Vagina (tissue), 2 donors: ENCODE data around the gene MCF2L. TPM values are rescaled to one million over a fixed set of nuclear protein-coding genes. Genes with fewer than 3 reads are reported as not detected.

Experiments used
- DNase-seq, 2 donors: peaks; one replicate each; pipeline ENCODE4 v3.0.0-alpha.2; 2017; ENCODE audit errors: extremely low spot score in 2 of 2
- H3K27ac ChIP-seq: fragments of 200-600 bp; sonication (generic); one replicate; pipeline ENCODE4 v1.5.1; 2019
- H3K27me3 ChIP-seq: fragments of 200-600 bp; sonication (generic); one replicate; pipeline ENCODE4 v1.5.1; 2019
- H3K36me3 ChIP-seq, 2 donors: fragments of 200-600 bp; sonication (generic); one replicate each; pipeline ENCODE4 v1.5.1; 2017 to 2019
- H3K4me1 ChIP-seq: fragments of 200-600 bp; sonication (generic); one replicate; pipeline ENCODE4 v1.5.1; 2019
- H3K4me3 ChIP-seq, 2 donors: fragments of 200-600 bp; sonication (generic); 1 replicate in 1 of 2; 2 replicates in 1 of 2; pipeline ENCODE4 v1.5.1; 2016 to 2019
- H3K9me3 ChIP-seq: fragments of 200-600 bp; sonication (generic); one replicate; pipeline ENCODE4 v1.5.1; 2019
- POLR2A ChIP-seq, 2 donors: fragments of 450-650 bp; IDR thresholded peaks; one replicate each; pipeline ENCODE4 v1.6.1; 2017; ENCODE audit warnings: antibody characterized with exemption in 2 of 2, mild to moderate bottlenecking in 2 of 2, moderate library complexity in 2 of 2
- POLR2AphosphoS5 ChIP-seq, 2 donors: sonication (generic); formaldehyde crosslinking; IDR thresholded peaks; one replicate each; pipeline ENCODE4 v1.9.0; 2017; ENCODE audit warnings: antibody characterized with exemption in 2 of 2, mild to moderate bottlenecking in 2 of 2, low read depth in 1 of 2; ENCODE audit not compliant: insufficient read depth in 1 of 2
- intact Hi-C: fragments of 100-400 bp; cut with DNase I; formaldehyde crosslinking; loops from one replicate; pipeline ENCODE4 v1.15.1; 2023
- total RNA-seq: library from RNA; depleted of rRNA; stranded (reverse); fragments of >200 nt; gene quantifications from one replicate; pipeline ENCODE4 v1.2.3, GENCODE V29; 2016
- TF ChIP-seq, protein P1 (sequence below), 3 experiments: fragments of 450-650 bp in 2 of 3; fragments of 200-600 bp in 1 of 3; sonication (generic) in 1 of 3; IDR thresholded peaks; one replicate each; pipeline ENCODE4 v1.5.1; 2017 to 2019; ENCODE audit warnings: antibody characterized with exemption in 3 of 3, mild to moderate bottlenecking in 2 of 3, moderate library complexity in 2 of 3

MCF2L gene
- total RNA-seq, 1 donor from 2014 or later = 45.4 TPM

DNA sequence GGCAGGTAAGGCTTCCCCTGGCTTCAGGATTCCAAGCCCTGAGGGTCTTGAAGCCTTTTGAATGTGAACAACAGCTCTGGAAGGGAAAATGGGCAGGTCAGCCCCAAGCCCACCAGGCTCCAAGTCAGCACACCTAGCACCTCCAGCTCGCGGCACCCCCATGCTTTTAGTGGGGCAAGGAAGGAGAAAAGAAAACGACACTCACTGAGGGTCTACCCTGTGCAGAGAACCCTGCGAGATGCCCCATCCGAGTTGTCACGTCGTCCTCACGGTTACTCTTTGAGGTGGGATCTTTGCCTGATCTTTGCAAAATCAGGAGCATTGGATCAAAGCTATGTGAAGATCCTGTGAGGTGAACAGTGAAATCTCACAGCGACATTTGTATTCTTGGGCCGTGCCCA is 147.9 kb downstream of the MCF2L start:
- TF ChIP-seq, protein P1, sequence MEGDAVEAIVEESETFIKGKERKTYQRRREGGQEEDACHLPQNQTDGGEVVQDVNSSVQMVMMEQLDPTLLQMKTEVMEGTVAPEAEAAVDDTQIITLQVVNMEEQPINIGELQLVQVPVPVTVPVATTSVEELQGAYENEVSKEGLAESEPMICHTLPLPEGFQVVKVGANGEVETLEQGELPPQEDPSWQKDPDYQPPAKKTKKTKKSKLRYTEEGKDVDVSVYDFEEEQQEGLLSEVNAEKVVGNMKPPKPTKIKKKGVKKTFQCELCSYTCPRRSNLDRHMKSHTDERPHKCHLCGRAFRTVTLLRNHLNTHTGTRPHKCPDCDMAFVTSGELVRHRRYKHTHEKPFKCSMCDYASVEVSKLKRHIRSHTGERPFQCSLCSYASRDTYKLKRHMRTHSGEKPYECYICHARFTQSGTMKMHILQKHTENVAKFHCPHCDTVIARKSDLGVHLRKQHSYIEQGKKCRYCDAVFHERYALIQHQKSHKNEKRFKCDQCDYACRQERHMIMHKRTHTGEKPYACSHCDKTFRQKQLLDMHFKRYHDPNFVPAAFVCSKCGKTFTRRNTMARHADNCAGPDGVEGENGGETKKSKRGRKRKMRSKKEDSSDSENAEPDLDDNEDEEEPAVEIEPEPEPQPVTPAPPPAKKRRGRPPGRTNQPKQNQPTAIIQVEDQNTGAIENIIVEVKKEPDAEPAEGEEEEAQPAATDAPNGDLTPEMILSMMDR (IDR thresholded peaks at IDR 0.05) = no peak
- TF ChIP-seq POLR2A (IDR thresholded peaks at IDR 0.05) (no peak), POLR2AphosphoS5 (IDR thresholded peaks at IDR 0.05; ENCODE audit: insufficient read depth in 1 of 2, low read depth in 1 of 2) (no peak)
- H3K36me3 ChIP-seq = no peaks in the 10 kb centered on the region
- H3K4me3 ChIP-seq = no peak overlapping the region
- intact Hi-C loops = no loop called here
- H3K27me3 ChIP-seq = no peaks in the 10 kb centered on the region
- H3K9me3 ChIP-seq = no peaks in the 10 kb centered on the region
- H3K4me1 ChIP-seq = peaks cover under 1% of the 10 kb centered on the region
- DNase-seq = no peak
- no peak overlapping the region for H3K27ac ChIP-seq

DNA sequence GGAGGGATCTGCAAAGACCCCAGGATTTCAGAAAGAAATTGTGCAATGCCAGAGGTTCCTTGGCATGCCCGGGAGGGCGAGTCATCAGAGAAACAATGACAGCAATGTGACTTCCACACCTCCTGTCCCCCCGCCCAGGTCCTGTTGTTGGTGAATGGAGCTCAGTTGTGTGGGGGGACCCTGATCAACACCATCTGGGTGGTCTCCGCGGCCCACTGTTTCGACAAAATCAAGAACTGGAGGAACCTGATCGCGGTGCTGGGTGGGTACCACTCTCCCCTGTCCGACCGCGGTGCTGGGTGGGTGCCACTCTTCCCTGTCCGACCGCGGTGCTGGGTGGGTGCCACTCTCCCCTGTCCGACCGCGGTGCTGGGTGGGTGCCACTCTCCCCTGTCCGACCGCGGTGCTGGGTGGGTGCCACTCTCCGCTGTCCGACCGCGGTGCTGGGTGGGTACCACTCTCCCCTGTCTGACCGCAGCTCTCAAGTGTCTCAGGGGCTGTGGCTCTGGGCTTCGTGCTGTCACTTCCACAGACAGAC is 148.4 kb downstream of the MCF2L start:
- intact Hi-C loops = no loop called here
- no peak overlapping the region for H3K4me3 ChIP-seq
- no peak for DNase-seq
- no peak overlapping the region for H3K27ac ChIP-seq
- no peaks in the 10 kb centered on the region for H3K36me3 ChIP-seq
- TF ChIP-seq POLR2A (IDR thresholded peaks at IDR 0.05) = no peak
- no peak for TF ChIP-seq POLR2AphosphoS5 (IDR thresholded peaks at IDR 0.05; ENCODE audit: insufficient read depth in 1 of 2, low read depth in 1 of 2)
- TF ChIP-seq, protein P1 (IDR thresholded peaks at IDR 0.05) = no peak
- H3K4me1 ChIP-seq = peaks cover 5% of the 10 kb centered on the region
- no peaks in the 10 kb centered on the region for H3K9me3 ChIP-seq
- no peaks in the 10 kb centered on the region for H3K27me3 ChIP-seq

DNA sequence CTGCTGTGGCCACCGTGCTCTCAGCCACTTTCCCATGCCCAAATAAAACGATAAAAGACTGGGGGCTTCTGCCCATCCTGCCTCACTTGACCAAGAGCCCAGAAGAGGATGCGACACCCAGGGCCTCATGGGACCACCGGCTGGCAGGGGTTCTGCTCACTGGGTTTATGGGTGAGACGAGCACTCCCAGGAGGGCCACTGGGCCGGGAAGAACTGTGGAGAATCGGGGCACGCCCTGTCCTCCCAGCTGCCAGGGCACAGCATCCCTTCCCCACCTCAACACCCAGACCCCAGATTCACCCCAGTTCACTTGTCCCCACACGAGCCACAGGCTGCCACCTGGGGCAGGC is 148.9 kb downstream of the MCF2L start:
- no peak for DNase-seq
- H3K4me1 ChIP-seq = peaks cover 5% of the 10 kb centered on the region

DNA sequence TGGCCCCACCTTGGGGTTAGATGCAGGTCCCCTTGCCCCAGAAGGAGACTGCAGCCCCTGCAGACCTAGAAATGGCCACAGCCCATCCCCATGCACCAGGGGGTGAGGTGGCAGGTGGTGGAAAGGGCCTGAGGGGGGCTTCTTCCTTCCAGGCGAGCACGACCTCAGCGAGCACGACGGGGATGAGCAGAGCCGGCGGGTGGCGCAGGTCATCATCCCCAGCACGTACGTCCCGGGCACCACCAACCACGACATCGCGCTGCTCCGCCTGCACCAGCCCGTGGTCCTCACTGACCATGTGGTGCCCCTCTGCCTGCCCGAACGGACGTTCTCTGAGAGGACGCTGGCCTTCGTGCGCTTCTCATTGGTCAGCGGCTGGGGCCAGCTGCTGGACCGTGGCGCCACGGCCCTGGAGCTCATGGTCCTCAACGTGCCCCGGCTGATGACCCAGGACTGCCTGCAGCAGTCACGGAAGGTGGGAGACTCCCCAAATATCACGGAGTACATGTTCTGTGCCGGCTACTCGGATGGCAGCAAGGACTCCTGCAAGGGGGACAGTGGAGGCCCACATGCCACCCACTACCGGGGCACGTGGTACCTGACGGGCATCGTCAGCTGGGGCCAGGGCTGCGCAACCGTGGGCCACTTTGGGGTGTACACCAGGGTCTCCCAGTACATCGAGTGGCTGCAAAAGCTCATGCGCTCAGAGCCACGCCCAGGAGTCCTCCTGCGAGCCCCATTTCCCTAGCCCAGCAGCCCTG is 149.4 kb downstream of the MCF2L start:
- no peak overlapping the region for H3K27ac ChIP-seq
- H3K4me3 ChIP-seq = no peak overlapping the region
- TF ChIP-seq POLR2A (IDR thresholded peaks at IDR 0.05) = no peak
- DNase-seq = peak in 1 of 2 donors; percentile 71
- H3K9me3 ChIP-seq = no peaks in the 10 kb centered on the region
- H3K4me1 ChIP-seq = peaks cover 5% of the 10 kb centered on the region
- H3K27me3 ChIP-seq = no peaks in the 10 kb centered on the region
- H3K36me3 ChIP-seq = no peaks in the 10 kb centered on the region
- intact Hi-C loops = no loop called here

More for the DNA sequence above, 148.9 kb downstream of the MCF2L start:
- intact Hi-C loops = no loop called here
- Histone ChIP-seq H3K4me3 (no peak overlapping the region), H3K9me3 (no peaks in the 10 kb centered on the region), H3K27ac (no peak overlapping the region), H3K36me3 (no peaks in the 10 kb centered on the region), H3K27me3 (no peaks in the 10 kb centered on the region)
- TF ChIP-seq, protein P1 (IDR thresholded peaks at IDR 0.05) = no peak
- TF ChIP-seq POLR2A (IDR thresholded peaks at IDR 0.05) = no peak
- no peak for TF ChIP-seq POLR2AphosphoS5 (IDR thresholded peaks at IDR 0.05; ENCODE audit: insufficient read depth in 1 of 2, low read depth in 1 of 2)

DNA sequence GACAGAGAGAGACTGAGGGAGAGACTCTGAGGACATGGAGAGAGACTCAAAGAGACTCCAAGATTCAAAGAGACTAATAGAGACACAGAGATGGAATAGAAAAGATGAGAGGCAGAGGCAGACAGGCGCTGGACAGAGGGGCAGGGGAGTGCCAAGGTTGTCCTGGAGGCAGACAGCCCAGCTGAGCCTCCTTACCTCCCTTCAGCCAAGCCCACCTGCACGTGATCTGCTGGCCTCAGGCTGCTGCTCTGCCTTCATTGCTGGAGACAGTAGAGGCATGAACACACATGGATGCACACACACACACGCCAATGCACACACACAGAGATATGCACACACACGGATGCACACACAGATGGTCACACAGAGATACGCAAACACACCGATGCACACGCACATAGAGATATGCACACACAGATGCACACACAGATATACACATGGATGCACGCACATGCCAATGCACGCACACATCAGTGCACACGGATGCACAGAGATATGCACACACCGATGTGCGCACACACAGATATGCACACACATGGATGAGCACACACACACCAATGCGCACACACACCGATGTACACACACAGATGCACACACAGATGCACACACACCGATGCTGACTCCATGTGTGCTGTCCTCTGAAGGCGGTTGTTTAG is 150.3 kb downstream of the MCF2L start:
- Histone ChIP-seq H3K9me3 (no peaks in the 10 kb centered on the region), H3K36me3 (no peaks in the 10 kb centered on the region), H3K27me3 (no peaks in the 10 kb centered on the region), H3K4me3 (no peak overlapping the region), H3K4me1 (peaks cover 13% of the 10 kb centered on the region), H3K27ac (no peak overlapping the region)
- DNase-seq = peak in 1 of 2 donors; percentile 27
- TF ChIP-seq, protein P1 (IDR thresholded peaks at IDR 0.05) = no peak
- TF ChIP-seq POLR2AphosphoS5 (IDR thresholded peaks at IDR 0.05; ENCODE audit: insufficient read depth in 1 of 2, low read depth in 1 of 2) (no peak), POLR2A (IDR thresholded peaks at IDR 0.05) (no peak)
- intact Hi-C loops = no loop called here
